ENCODE measurements around the gene NME3. TPM values are rescaled to one million over a fixed set of nuclear protein-coding genes. Genes with fewer than 3 reads are reported as not detected.

Gene NME3
- total and polyA plus RNA-seq, 9 of the 15 experiments (the other 6 are each of a cell fraction or from before 2014, with no cell fraction given): 0.68 to 76.3 (median 11.5) TPM

- TF ChIP-seq RAD51 (IDR thresholded peaks at IDR 0.05; ENCODE audit: borderline replicate concordance, low read depth): no peak
- no peak for TF ChIP-seq FOXM1 (IDR thresholded peaks at IDR 0.05; ENCODE audit: low read depth)
- no peak for TF ChIP-seq FOXM1 (CRISPR knock-in tag; IDR thresholded peaks at IDR 0.05; ENCODE audit: low read depth)
- TF ChIP-seq WHSC1 (IDR thresholded peaks at IDR 0.05; ENCODE audit: low read length): no peak
- TF ChIP-seq E2F5 (CRISPR knock-in tag; IDR thresholded peaks at IDR 0.05): no peak
- TF ChIP-seq RBFOX2 (IDR thresholded peaks at IDR 0.05; ENCODE audit: low read depth, low read length): peak; percentile 52; the same call in 1 of the 2 replicates
- TF ChIP-seq CUX1 (CRISPR knock-in tag; IDR thresholded peaks at IDR 0.05): no peak
- TF ChIP-seq ZNF318 (IDR thresholded peaks at IDR 0.05; ENCODE audit: borderline replicate concordance in 1 of 2, low read depth in 1 of 2): no peak
Observed at GRCh38 chr16:1779741-1780676, 8.7 kb upstream of the NME3 start (continued).
